B cell (primary cell): ENCODE data around the gene MICU2. TPM values are rescaled to one million over a fixed set of nuclear protein-coding genes. Genes with fewer than 3 reads are reported as not detected.

Experiments
- ATAC-seq: fragments of 200-7000 bp; cut with Tn5 transposase; one replicate; pipeline ENCODE4 v1.10.0; 2021; ENCODE audit warnings: low read depth, mild to moderate bottlenecking, moderate number of reproducible peaks, moderate library complexity
- CTCF ChIA-PET: fragments of 350-600 bp; sonication (Branson Sonifier 250); formaldehyde crosslinking; loops from one replicate; lab custom pipeline; 2021; ENCODE audit warnings: antibody characterized with exemption, inconsistent platforms; lab: Charles Lee
- POLR2A ChIA-PET: fragments of 350-600 bp; sonication (Branson Sonifier 250); formaldehyde crosslinking; loops from one replicate; lab custom pipeline; 2021; ENCODE audit warnings: antibody characterized with exemption; lab: Charles Lee
- DNase-seq: peaks from one replicate; pipeline ENCODE4 v3.0.0; 2013
- H2AFZ ChIP-seq: 2 replicates; pipeline ENCODE4 v1.6.1; 2012; ENCODE audit warnings: mild to moderate bottlenecking, low read depth, low read length; ENCODE audit not compliant: insufficient read depth, poor library complexity, severe bottlenecking
- H3K27ac ChIP-seq, 2 donors: 1 replicate in 1 of 2; 2 replicates in 1 of 2; pipeline ENCODE4 v1.5.1; 2012 to 2013; ENCODE audit warnings: low read length in 2 of 2, mild to moderate bottlenecking in 2 of 2, moderate library complexity in 1 of 2
- H3K27me3 ChIP-seq, 4 experiments: fragments of 200-600 bp in 1 of 4; sonication (generic) in 1 of 4; replicated peaks in 1 of 4; 1 replicate in 2 of 4; 2 replicates in 2 of 4; pipeline versions ENCODE4 v1.6.1 to v1.7.0; 2013 to 2016; ENCODE audit warnings: low read length in 3 of 4, mild to moderate bottlenecking in 2 of 4, mixed read lengths in 1 of 4, moderate library complexity in 1 of 4; ENCODE audit not compliant: insufficient read depth in 4 of 4, control insufficient read depth in 3 of 4; ENCODE audit errors: control extremely low read depth in 1 of 4
- H3K36me3 ChIP-seq, 2 experiments: replicated peaks in 1 of 2; 1 replicate in 1 of 2; 2 replicates in 1 of 2; pipeline versions ENCODE4 v1.6.1 to v1.7.1; 2013; ENCODE audit warnings: low read length in 1 of 2; ENCODE audit not compliant: insufficient read depth in 2 of 2, control insufficient read depth in 1 of 2; ENCODE audit errors: control extremely low read depth in 1 of 2, extremely low read depth in 1 of 2
- H3K4me1 ChIP-seq, 2 donors: fragments of 200-600 bp in 1 of 2; sonication (generic) in 1 of 2; 1 replicate in 1 of 2; 2 replicates in 1 of 2; pipeline versions ENCODE4 v1.5.1 to v1.6.1; 2013 to 2017; ENCODE audit warnings: low read length in 2 of 2; ENCODE audit not compliant: control insufficient read depth in 2 of 2, insufficient read depth in 2 of 2
- H3K4me2 ChIP-seq: replicated peaks from 2 replicates; pipeline ENCODE3; 2012; ENCODE audit warnings: mild to moderate bottlenecking, low read depth, low read length; ENCODE audit not compliant: poor library complexity, severe bottlenecking
- H3K4me3 ChIP-seq, 5 experiments: fragments of 200-600 bp in 1 of 5; sonication (generic) in 1 of 5; 1 replicate in 3 of 5; 2 replicates in 2 of 5; pipeline versions ENCODE4 v1.5.1 to v1.7.0; 2011 to 2016; ENCODE audit warnings: low read length in 4 of 5, mild to moderate bottlenecking in 4 of 5, low read depth in 2 of 5, control low read depth in 1 of 5, moderate library complexity in 1 of 5; ENCODE audit not compliant: insufficient read depth in 1 of 5; ENCODE audit errors: control extremely low read depth in 1 of 5, extremely low read depth in 1 of 5
- H3K79me2 ChIP-seq: fragments of 200-600 bp; sonication (generic); one replicate; pipeline ENCODE4 v1.6.0; 2016; ENCODE audit warnings: low read length; ENCODE audit not compliant: control insufficient read depth, insufficient read depth
- H3K9ac ChIP-seq: fragments of 200-600 bp; sonication (generic); 2 replicates; pipeline ENCODE4 v1.6.1; 2017; ENCODE audit warnings: mild to moderate bottlenecking, low read length, moderate library complexity
- H3K9me3 ChIP-seq, 3 donors: one replicate each; pipeline versions ENCODE4 v1.6.1 to v1.7.1; 2013; ENCODE audit warnings: low read length in 2 of 3; ENCODE audit not compliant: control insufficient read depth in 2 of 3, insufficient read depth in 1 of 3; ENCODE audit errors: control extremely low read depth in 1 of 3
- H4K20me1 ChIP-seq: 2 replicates; pipeline ENCODE4 v1.6.0; 2012; ENCODE audit warnings: mild to moderate bottlenecking, low read length; ENCODE audit not compliant: insufficient read depth, control insufficient read depth, poor library complexity, severe bottlenecking
- H3K27ac Mint-ChIP-seq: one replicate; pipeline ENCODE4 v1.8.0; 2021; ENCODE audit warnings: mixed read lengths
- H3K27me3 Mint-ChIP-seq: one replicate; pipeline ENCODE4 v1.8.0; 2021; ENCODE audit warnings: mixed read lengths
- H3K4me1 Mint-ChIP-seq: one replicate; pipeline ENCODE4 v1.8.0; 2021; ENCODE audit warnings: mixed read lengths
- H3K4me3 Mint-ChIP-seq: one replicate; pipeline ENCODE4 v1.8.0; 2021; ENCODE audit warnings: mixed read lengths
- H3K9me3 Mint-ChIP-seq: one replicate; pipeline ENCODE4 v1.8.0; 2022; ENCODE audit warnings: mixed read lengths; ENCODE audit not compliant: insufficient read depth
- EZH2 ChIP-seq: IDR thresholded peaks from 2 replicates; pipeline ENCODE4 v1.6.1; 2012; ENCODE audit warnings: borderline replicate concordance, low read depth, mild to moderate bottlenecking, moderate library complexity, low read length; ENCODE audit not compliant: insufficient read depth, poor library complexity, severe bottlenecking
- WGBS: methylation state at CpG from one replicate; pipeline ENCODE4 v1.1.5; 2013; ENCODE audit warnings: missing lambda C conversion rate; ENCODE audit not compliant: insufficient coverage; 5-methylcytosine and 5-hydroxymethylcytosine counted together
- intact Hi-C: fragments of 100-400 bp; cut with micrococcal nuclease; formaldehyde crosslinking; loops from one replicate; pipeline ENCODE4 v1.10.0; 2022
- polyA plus RNA-seq: library from polyadenylated mRNA; depleted of rRNA; stranded (reverse); fragments of >200 nt; gene quantifications from 2 replicates; pipeline ENCODE4 v1.2.3, GENCODE V29; 2012
- total RNA-seq, 2 donors: library from RNA; stranded (reverse); fragments of 120-200 nt in 1 of 2; gene quantifications; 1 replicate in 1 of 2; 2 replicates in 1 of 2; pipeline versions ENCODE4 v1.2.3 to v1.2.4, GENCODE V29; 2013 to 2022
- TF ChIP-seq, protein P1 (sequence below): fragments of 200-600 bp; IDR thresholded peaks from one replicate; pipeline ENCODE4 v1.8.0; 2022; ENCODE audit warnings: antibody characterized with exemption, mild to moderate bottlenecking

Gene MICU2
- total and polyA plus RNA-seq, 2 donors (not counting 1 experiment from before 2014, with no cell fraction given), result 52.2 to 56.7 TPM

DNA sequence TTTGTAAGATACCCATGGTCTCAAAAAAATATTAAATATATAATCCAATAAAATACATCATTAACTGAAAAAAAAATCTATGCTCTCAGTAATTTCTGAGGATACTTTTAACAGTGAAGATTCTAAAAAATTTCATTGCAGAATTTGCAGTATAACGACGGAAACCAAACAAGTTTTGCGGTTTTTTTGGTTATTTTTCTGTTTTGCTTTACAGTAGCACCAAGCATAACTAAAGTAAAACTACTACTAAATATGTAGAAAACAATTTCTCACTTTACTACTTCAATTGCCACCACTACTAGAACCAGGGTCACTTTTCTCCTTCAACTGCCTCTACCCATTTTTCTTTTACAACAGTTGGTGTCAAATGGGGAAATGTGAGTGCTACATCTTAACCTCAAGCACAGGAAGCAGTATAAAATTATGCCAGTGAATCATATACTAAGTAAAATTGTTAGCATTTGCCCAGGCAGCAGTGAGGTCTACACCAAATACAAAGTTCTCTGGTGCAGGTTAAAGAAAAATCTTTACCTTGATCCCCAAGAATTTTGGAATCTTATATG, 24.1 kb downstream of the MICU2 start:
- no peaks in the 10 kb centered on the region for H3K36me3 ChIP-seq
- no peak overlapping the region for H3K9ac ChIP-seq
- H3K27me3 ChIP-seq, result no peaks in the 10 kb centered on the region
- CTCF ChIA-PET, result no interaction called here
- no peak overlapping the region for H2AFZ ChIP-seq
- H3K79me2 ChIP-seq, result peaks cover 93% of the 10 kb centered on the region
- H3K4me3 ChIP-seq, result no peak overlapping the region
- ATAC-seq (no peak), DNase-seq (no peak)
- POLR2A ChIA-PET, result no interaction called here
- H3K4me2 ChIP-seq, result peak overlapping the region; percentile 2
- whole genome bisulfite sequencing, result no CpG with 5 or more reads among the region's 3 CpGs
- Mint-ChIP-seq H3K9me3 (peaks cover 3% of the 10 kb centered on the region), H3K27me3 (no peaks in the 10 kb centered on the region), H3K4me3 (no peak overlapping the region), H3K27ac (no peak overlapping the region), H3K4me1 (peaks cover 36% of the 10 kb centered on the region)
- H3K4me1 ChIP-seq, result peaks cover 13 to 23% of the 10 kb centered on the region in 2 donors
- peak overlapping the region in 1 of 2 donors; percentile 7 for H3K27ac ChIP-seq
- TF ChIP-seq EZH2, result no peak
- TF ChIP-seq, protein P1, sequence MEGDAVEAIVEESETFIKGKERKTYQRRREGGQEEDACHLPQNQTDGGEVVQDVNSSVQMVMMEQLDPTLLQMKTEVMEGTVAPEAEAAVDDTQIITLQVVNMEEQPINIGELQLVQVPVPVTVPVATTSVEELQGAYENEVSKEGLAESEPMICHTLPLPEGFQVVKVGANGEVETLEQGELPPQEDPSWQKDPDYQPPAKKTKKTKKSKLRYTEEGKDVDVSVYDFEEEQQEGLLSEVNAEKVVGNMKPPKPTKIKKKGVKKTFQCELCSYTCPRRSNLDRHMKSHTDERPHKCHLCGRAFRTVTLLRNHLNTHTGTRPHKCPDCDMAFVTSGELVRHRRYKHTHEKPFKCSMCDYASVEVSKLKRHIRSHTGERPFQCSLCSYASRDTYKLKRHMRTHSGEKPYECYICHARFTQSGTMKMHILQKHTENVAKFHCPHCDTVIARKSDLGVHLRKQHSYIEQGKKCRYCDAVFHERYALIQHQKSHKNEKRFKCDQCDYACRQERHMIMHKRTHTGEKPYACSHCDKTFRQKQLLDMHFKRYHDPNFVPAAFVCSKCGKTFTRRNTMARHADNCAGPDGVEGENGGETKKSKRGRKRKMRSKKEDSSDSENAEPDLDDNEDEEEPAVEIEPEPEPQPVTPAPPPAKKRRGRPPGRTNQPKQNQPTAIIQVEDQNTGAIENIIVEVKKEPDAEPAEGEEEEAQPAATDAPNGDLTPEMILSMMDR, result no peak
- peaks cover 49% of the 10 kb centered on the region for H4K20me1 ChIP-seq
- H3K9me3 ChIP-seq, result peaks cover 2 to 12% (median 7%) of the 10 kb centered on the region in 3 donors
- intact Hi-C loops, result no loop called here

- Histone ChIP-seq H2AFZ (no peak overlapping the region), H3K4me1 (peaks cover 13 to 23% of the 10 kb centered on the region in 2 donors), H3K9ac (no peak overlapping the region), H3K4me3 (no peak overlapping the region), H3K27me3 (no peaks in the 10 kb centered on the region), H3K27ac (no peak overlapping the region), H3K4me2 (no peak overlapping the region), H4K20me1 (peaks cover 59% of the 10 kb centered on the region), H3K9me3 (peaks cover 2 to 12% (median 7%) of the 10 kb centered on the region in 3 donors), H3K79me2 (peaks cover 91% of the 10 kb centered on the region), H3K36me3 (no peaks in the 10 kb centered on the region)
- intact Hi-C loops, result no loop called here
- H3K4me1 Mint-ChIP-seq, result peaks cover 36% of the 10 kb centered on the region
- ChIA-PET CTCF (no interaction called here), POLR2A (no interaction called here)
- no peak overlapping the region for H3K27ac Mint-ChIP-seq
- 80% methylated on average over 1 of the region's 1 CpG for WGBS
- peaks cover 3% of the 10 kb centered on the region for H3K9me3 Mint-ChIP-seq
- no peak overlapping the region for H3K4me3 Mint-ChIP-seq
- TF ChIP-seq EZH2, result no peak
- TF ChIP-seq, protein P1, result no peak
- H3K27me3 Mint-ChIP-seq, result no peaks in the 10 kb centered on the region
- ATAC-seq, result no peak
- no peak for DNase-seq
Measured at GRCh38 chr13:21578748-21579147, 25.2 kb downstream of the MICU2 start.
